Measurements from ENCODE around the gene IL27RA. TPM values are rescaled to one million over a fixed set of nuclear protein-coding genes. Genes with fewer than 3 reads are reported as not detected.
A peak's percentile ranks its signal among the peaks of the same experiment; 100 is the strongest.
"Not testable (repeated sequence)": the region's sequence is repeated elsewhere in the genome, so short reads cannot be mapped to it uniquely, and the experiment has no call there.

Gene IL27RA
- polyA plus RNA-seq, 1 experiment, result 6.6 TPM

DNA sequence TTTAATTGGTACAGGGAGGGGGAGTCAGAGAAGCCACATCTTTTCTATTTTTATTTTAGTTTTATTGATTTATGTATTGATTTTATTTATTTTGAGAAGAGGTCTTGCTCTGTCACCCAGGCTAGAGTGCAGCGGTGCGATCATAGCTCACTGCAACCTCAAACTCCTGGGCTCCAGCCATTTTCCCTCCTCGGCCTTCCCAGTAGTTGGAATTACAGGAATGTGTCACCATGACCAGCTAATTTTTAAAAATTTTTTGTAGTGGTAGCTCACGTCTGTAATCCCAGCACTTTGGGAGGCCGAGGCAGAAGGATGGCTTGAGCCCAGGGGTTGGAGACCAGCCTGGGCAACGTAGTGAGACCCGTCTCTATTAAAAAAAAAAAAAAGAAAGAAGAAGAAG is 4.1 kb downstream of the IL27RA start:
- H3K36me3 ChIP-seq (ENCODE audit: control insufficient read depth, insufficient read depth, low read length), result no peaks in the 10 kb centered on the region
- CTCF ChIA-PET, result interaction anchor here (0.7 to 2.1 kb wide), 5 partner anchors 10 to 152 kb away, joined by 3 to 9 read pairs (median 4); no protein-coding TSS in a partner anchor
- H3K4me3 ChIP-seq (ENCODE audit: low read depth, low read length), result no peak overlapping the region
- DNase-seq (ENCODE audit: low read depth), result no peak
- POLR2A ChIA-PET, result no interaction called here
- H3K27me3 ChIP-seq (ENCODE audit: control insufficient read depth, insufficient read depth, low read length), result no peaks in the 10 kb centered on the region
- TF ChIP-seq CTCF (IDR thresholded peaks at IDR 0.05; ENCODE audit: insufficient read depth, low read depth, low read length), result no peak

DNA sequence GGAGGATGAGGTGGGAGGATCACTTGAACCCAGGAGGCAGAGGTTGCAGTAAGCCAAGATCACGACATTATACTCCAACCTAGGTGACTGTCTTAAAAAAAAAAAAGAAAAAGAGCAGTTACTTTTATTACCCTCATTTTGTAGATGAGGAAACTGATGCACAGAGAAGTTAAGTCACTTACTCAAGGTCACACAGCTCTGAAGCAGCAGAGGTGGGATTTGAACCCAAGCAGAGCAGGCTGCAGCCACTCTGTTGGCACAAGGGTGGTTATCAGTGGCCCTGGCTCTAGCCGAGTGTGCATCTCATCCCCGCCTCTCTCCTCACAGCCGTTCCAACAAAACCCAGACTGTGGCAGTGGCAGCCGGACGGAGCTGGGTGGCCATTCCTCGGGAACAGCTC is 7.6 kb downstream of the IL27RA start:
- Histone ChIP-seq H3K4me3 (ENCODE audit: low read depth, low read length) (no peak overlapping the region), H3K27me3 (ENCODE audit: control insufficient read depth, insufficient read depth, low read length) (no peaks in the 10 kb centered on the region), H3K36me3 (ENCODE audit: control insufficient read depth, insufficient read depth, low read length) (no peaks in the 10 kb centered on the region)
- no peak for TF ChIP-seq CTCF (IDR thresholded peaks at IDR 0.05; ENCODE audit: insufficient read depth, low read depth, low read length)
- CTCF ChIA-PET, result interaction anchor here (2.8 kb wide), 1 partner anchor 20 kb away, joined by 18 read pairs; no protein-coding TSS in a partner anchor
- DNase-seq (ENCODE audit: low read depth), result no peak
- POLR2A ChIA-PET, result no interaction called here

DNA sequence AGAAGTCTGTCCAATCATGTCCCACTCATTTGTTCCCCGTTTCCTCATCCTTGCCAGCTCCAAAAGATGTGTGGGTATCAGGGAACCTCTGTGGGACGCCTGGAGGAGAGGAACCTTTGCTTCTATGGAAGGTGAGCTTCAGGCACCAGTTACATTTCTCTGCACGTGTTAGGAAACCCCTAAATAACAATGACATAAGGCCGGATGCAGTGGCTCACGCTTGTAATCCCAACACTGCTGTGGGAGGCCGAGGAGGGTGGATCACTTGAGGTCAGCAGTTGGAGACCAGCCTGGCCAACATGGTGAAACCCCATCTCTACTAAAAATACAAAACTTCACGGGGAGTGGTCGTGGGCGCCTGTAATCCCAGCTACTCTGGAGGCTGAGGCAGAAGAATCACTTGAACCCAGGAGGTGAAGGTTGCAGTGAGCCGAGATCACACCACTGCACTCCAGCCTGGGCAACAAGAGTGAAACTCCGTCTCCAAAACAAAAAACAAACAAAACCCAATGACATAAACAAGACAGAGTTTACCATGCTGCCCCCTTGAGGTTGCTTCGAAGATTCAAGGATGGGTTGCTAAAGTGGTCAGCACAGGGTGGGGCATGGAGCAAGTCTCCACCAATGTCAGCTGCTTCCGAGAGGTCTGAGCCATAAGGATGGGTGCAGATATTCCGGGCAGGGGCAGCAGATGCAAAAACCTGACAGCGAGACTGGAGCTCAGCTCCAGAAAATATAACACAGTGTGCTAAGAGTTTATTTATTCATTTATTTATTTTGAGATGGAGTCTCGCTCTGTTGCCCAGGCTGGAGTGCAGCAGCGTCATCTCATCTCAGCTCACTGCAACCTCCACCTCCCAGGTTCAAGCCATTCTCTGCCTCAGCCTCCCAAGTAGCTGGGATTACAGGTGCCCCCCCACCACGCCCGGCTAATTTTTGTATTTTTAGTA is 11.4 kb downstream of the IL27RA start:
- DNase-seq (ENCODE audit: low read depth), result not testable (repeated sequence)
- POLR2A ChIA-PET, result interaction anchor here (0.6 kb wide), 1 partner anchor 30 kb away, joined by 4 read pairs; no protein-coding TSS in a partner anchor

DNA sequence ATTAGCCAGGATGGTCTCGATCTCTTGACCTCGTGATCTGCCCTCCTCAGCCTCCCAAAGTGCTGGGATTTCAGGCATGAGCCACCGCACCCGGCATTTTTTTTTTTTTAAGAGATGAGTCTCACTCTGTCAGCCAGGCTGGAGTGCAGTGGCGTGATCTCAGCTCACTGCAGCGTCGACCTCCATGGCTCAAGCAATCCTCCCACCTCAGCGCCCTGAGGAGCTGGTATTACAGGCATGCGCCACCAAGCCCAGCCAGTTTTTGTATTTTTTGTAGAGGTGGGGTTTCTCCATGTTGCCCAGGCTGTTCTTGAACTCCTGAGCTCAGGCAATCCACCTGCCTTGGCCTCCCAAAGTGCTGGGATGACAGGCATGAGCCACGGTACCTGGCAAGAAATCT is 16.3 kb downstream of the IL27RA start:
- H3K27me3 ChIP-seq (ENCODE audit: control insufficient read depth, insufficient read depth, low read length); H3K36me3 ChIP-seq (ENCODE audit: control insufficient read depth, insufficient read depth, low read length); H3K4me3 ChIP-seq (ENCODE audit: low read depth, low read length); POLR2A ChIA-PET; DNase-seq (ENCODE audit: low read depth): not testable (repeated sequence)
- CTCF ChIA-PET, result interaction anchor here (0.7 to 3.5 kb wide), 11 partner anchors 12 to 451 kb away, joined by 3 to 20 read pairs (median 4); partner anchors contain the start of gene IL27RA

More for the DNA sequence above, 11.4 kb downstream of the IL27RA start:
- H3K27me3 ChIP-seq (ENCODE audit: control insufficient read depth, insufficient read depth, low read length); H3K36me3 ChIP-seq (ENCODE audit: control insufficient read depth, insufficient read depth, low read length); H3K4me3 ChIP-seq (ENCODE audit: low read depth, low read length): not testable (repeated sequence)
- CTCF ChIA-PET, result interaction anchor here (0.7 to 4.1 kb wide), 21 partner anchors 8 to 168 kb away, joined by 3 to 23 read pairs (median 4); partner anchors contain the start of genes DCAF15, IL27RA and MISP3
- peak; percentile 61 for TF ChIP-seq CTCF (IDR thresholded peaks at IDR 0.05; ENCODE audit: insufficient read depth, low read depth, low read length)

DNA sequence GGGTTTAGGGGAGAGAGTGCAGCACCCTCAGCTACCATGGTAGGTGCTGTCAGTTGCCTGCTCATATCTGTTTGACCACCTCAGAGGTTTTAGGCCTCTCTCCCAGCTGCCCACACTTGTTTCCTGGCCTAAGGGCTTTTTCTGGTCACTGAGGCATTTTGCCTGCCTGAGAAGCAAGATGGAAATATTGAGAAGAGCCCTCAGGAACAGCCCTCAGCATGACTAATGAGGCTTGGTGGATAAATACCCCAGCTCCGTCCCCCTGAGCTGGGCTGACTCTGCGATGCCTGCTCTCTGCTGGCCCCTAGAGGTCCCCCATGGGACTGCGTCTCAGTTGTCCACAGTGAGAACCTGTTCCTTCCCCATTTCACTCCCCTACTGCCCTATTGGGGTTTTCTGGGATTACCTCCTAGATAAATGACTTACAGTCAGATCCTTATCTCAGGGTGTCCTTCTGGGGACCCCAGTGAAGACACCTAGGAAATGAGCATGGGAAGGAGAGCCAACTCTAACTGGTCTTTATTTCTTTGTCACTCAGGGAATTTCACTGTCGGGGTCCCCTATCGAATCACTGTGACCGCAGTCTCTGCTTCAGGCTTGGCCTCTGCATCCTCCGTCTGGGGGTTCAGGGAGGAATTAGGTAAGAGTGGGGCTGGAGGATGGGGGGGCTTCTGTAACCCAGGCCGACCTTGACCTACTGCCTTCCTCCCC is 17.0 kb downstream of the IL27RA start:
- Histone ChIP-seq H3K27me3 (ENCODE audit: control insufficient read depth, insufficient read depth, low read length) (no peaks in the 10 kb centered on the region), H3K4me3 (ENCODE audit: low read depth, low read length) (no peak overlapping the region), H3K36me3 (ENCODE audit: control insufficient read depth, insufficient read depth, low read length) (no peaks in the 10 kb centered on the region)
- DNase-seq (ENCODE audit: low read depth), result no peak
- CTCF ChIA-PET, result interaction anchor here (0.7 to 3.5 kb wide), 13 partner anchors 11 to 452 kb away, joined by 3 to 20 read pairs (median 4); partner anchors contain the start of genes IL27RA and MISP3
- peak; percentile 89 for TF ChIP-seq CTCF (IDR thresholded peaks at IDR 0.05; ENCODE audit: insufficient read depth, low read depth, low read length)
- POLR2A ChIA-PET, result no interaction called here

Measured in BJ (cell line).